SW480 (cell line): ENCODE data around the gene LPXN.

ENCODE experiments used
- DNase-seq: peaks from one replicate; pipeline ENCODE4 v3.0.0-alpha.2; 2016; ENCODE audit warnings: low spot score

The LPXN gene

GRCh38 chr11:58575377-58576020 lies at the start of gene LPXN:
Gene LPXN, minus strand, starts transcription at chr11:58575856. Its CDS starts 84 bp downstream, at chr11:58575772.
- no peak for DNase-seq

GRCh38 chr11:58625086-58625485 lies 49.4 kb upstream of the LPXN start:
- DNase-seq: no peak

GRCh38 chr11:58622344-58622743 lies 46.7 kb upstream of the LPXN start, which contains the start of gene CNTF:
Gene CNTF, plus strand, starts transcription at chr11:58622665. Its CDS starts 88 bp downstream, at chr11:58622753.
- DNase-seq: no peak

GRCh38 chr11:58621586-58622262 lies 46.1 kb upstream of the LPXN start:
- no peak for DNase-seq

GRCh38 chr11:58617976-58618557 lies 42.4 kb upstream of the LPXN start:
- no peak for DNase-seq

GRCh38 chr11:58616594-58616993 lies 40.9 kb upstream of the LPXN start:
- peak; percentile 69 for DNase-seq

- no peak for DNase-seq
Observed at GRCh38 chr11:58615559-58615958, 39.9 kb upstream of the LPXN start.

GRCh38 chr11:58613228-58613627 lies 37.6 kb upstream of the LPXN start:
- DNase-seq: no peak

GRCh38 chr11:58609723-58610122 lies 34.1 kb upstream of the LPXN start:
- DNase-seq: no peak

GRCh38 chr11:58608331-58608730 lies 32.7 kb upstream of the LPXN start:
- DNase-seq: no peak

GRCh38 chr11:58606930-58607714 lies 31.5 kb upstream of the LPXN start:
- DNase-seq: peak; percentile 38

- DNase-seq: no peak
Observed at GRCh38 chr11:58600510-58600909, 24.9 kb upstream of the LPXN start.

- DNase-seq: no peak
Observed at GRCh38 chr11:58597486-58598144, 22.0 kb upstream of the LPXN start.

- no peak for DNase-seq
Observed at GRCh38 chr11:58596621-58597020, 21.0 kb upstream of the LPXN start.

- no peak for DNase-seq
Observed at GRCh38 chr11:58594826-58595225, 19.2 kb upstream of the LPXN start.

GRCh38 chr11:58592760-58593472 lies 17.3 kb upstream of the LPXN start:
- DNase-seq: peak; percentile 46

- no peak for DNase-seq
Observed at GRCh38 chr11:58591659-58592058, 16.0 kb upstream of the LPXN start.

GRCh38 chr11:58586998-58587397 lies 11.3 kb upstream of the LPXN start:
- no peak for DNase-seq

GRCh38 chr11:58582437-58582836 lies 6.8 kb upstream of the LPXN start:
- DNase-seq: no peak

- DNase-seq: no peak
Observed at GRCh38 chr11:58580311-58580710, 4.7 kb upstream of the LPXN start.
